HUDEP-2 (cell line): ENCODE data around the gene CXCR4.
"Not testable (repeated sequence)": the region's sequence is repeated elsewhere in the genome, so short reads cannot be mapped to it uniquely, and the experiment has no call there.

Source experiments
- DNase-seq, 76 experiments: peaks; one replicate each; lab custom pipeline; 2025; ENCODE audit not compliant: unreplicated experiment in 76 of 76; lab: John Stamatoyannopoulos, UW

The CXCR4 gene

GRCh38 chr2:136115183-136115761 lies 2.7 kb downstream of the CXCR4 start:
- DNase-seq, result no peak

GRCh38 chr2:136114382-136114781 lies 3.6 kb downstream of the CXCR4 start:
- DNase-seq, result no peak

GRCh38 chr2:136113209-136113971 lies 4.6 kb downstream of the CXCR4 start:
- DNase-seq, result no peak

- DNase-seq, result no peak
Measured at GRCh38 chr2:136112317-136113208, 5.4 kb downstream of the CXCR4 start.

- no peak for DNase-seq
Measured at GRCh38 chr2:136111711-136112110, 6.2 kb downstream of the CXCR4 start.

GRCh38 chr2:136110526-136110925 lies 7.4 kb downstream of the CXCR4 start:
- no peak for DNase-seq

- no peak for DNase-seq
Measured at GRCh38 chr2:136108463-136108862, 9.5 kb downstream of the CXCR4 start.

GRCh38 chr2:136107051-136108033 lies 10.6 kb downstream of the CXCR4 start:
- no peak for DNase-seq

GRCh38 chr2:136106505-136106904 lies 11.4 kb downstream of the CXCR4 start:
- DNase-seq, result no peak

GRCh38 chr2:136104977-136105376 lies 13.0 kb downstream of the CXCR4 start:
- DNase-seq, result no peak

GRCh38 chr2:136101042-136101441 lies 16.9 kb downstream of the CXCR4 start:
- no peak for DNase-seq

- DNase-seq, result no peak
Measured at GRCh38 chr2:136098441-136098840, 19.5 kb downstream of the CXCR4 start.

GRCh38 chr2:136093583-136093982 lies 24.4 kb downstream of the CXCR4 start:
- no peak for DNase-seq

- DNase-seq, result no peak
Measured at GRCh38 chr2:136091899-136092298, 26.1 kb downstream of the CXCR4 start.

- DNase-seq, result not testable (repeated sequence)
Measured at GRCh38 chr2:136087901-136088460, 30.0 kb downstream of the CXCR4 start.

- DNase-seq, result no peak
Measured at GRCh38 chr2:136086253-136087016, 31.5 kb downstream of the CXCR4 start.

- no peak for DNase-seq
Measured at GRCh38 chr2:136085453-136086209, 32.3 kb downstream of the CXCR4 start.

- no peak for DNase-seq
Measured at GRCh38 chr2:136081582-136082210, 36.3 kb downstream of the CXCR4 start.
